Activated naive CD8-positive, alpha-beta T cell treated with anti-CD3 and anti-CD28 coated beads, Interleukin-2, amount 10 ng/mL, durations not matched to agents 7 days and 5 days (primary cell): Measurements from ENCODE around the gene AKR1C3. TPM values are rescaled to one million over a fixed set of nuclear protein-coding genes. Genes with fewer than 3 reads are reported as not detected.
"Not testable (repeated sequence)": the region's sequence is repeated elsewhere in the genome, so short reads cannot be mapped to it uniquely, and the experiment has no call there.

Experiments
- ATAC-seq: fragments of 150-1000 bp; cut with Tn5 transposase; one replicate; pipeline ENCODE4 v1.10.0; 2021; ENCODE audit warnings: low read depth, moderate library complexity
- POLR2A ChIA-PET: fragments of 350-600 bp; sonication (Branson Sonifier 250); formaldehyde crosslinking; loops from one replicate; lab custom pipeline; 2021; ENCODE audit warnings: antibody characterized with exemption; lab: Charles Lee
- DNase-seq: peaks from one replicate; pipeline ENCODE4 v3.0.0; 2021
- H3K27ac Mint-ChIP-seq: one replicate; pipeline ENCODE4 v1.8.0; 2022; ENCODE audit warnings: mild to moderate bottlenecking, mixed read lengths
- H3K27me3 Mint-ChIP-seq: one replicate; pipeline ENCODE4 v1.8.0; 2022; ENCODE audit warnings: mild to moderate bottlenecking, moderate library complexity, mixed read lengths
- H3K36me3 Mint-ChIP-seq: one replicate; pipeline ENCODE4 v1.8.0; 2021; ENCODE audit warnings: mild to moderate bottlenecking, mixed read lengths
- H3K4me1 Mint-ChIP-seq: one replicate; pipeline ENCODE4 v1.8.0; 2021; ENCODE audit warnings: mixed read lengths
- H3K4me3 Mint-ChIP-seq: one replicate; pipeline ENCODE4 v1.8.0; 2022; ENCODE audit warnings: mild to moderate bottlenecking, moderate library complexity, mixed read lengths
- H3K9me3 Mint-ChIP-seq: one replicate; pipeline ENCODE4 v1.8.0; 2021; ENCODE audit warnings: mixed read lengths
- total RNA-seq, 2 experiments: library from RNA; stranded (reverse); gene quantifications; one replicate each; pipeline ENCODE4 v1.2.3, GENCODE V29; 2021

The AKR1C3 gene
- 1 to 10 TPM; 1.8 to 2.0 TPM for total RNA-seq

GRCh38 chr10:5094265-5095205 lies at the start of gene AKR1C3:
AKR1C3 (plus strand) TSS chr10:5094414; CDS start chr10:5094445, 31 bp downstream.
- no peak for DNase-seq
- Mint-ChIP-seq H3K4me1 (peaks cover 9% of the 10 kb centered on the region), H3K27me3 (peaks cover 13% of the 10 kb centered on the region), H3K9me3 (no peaks in the 10 kb centered on the region), H3K4me3 (peak within 1 kb of the TSS; percentile 74), H3K36me3 (no peaks in the 10 kb centered on the region), H3K27ac (no peak within 1 kb of the TSS)
- ATAC-seq: peak; percentile 65
- POLR2A ChIA-PET: no interaction called here

GRCh38 chr10:5045095-5045494 lies 49.1 kb upstream of the AKR1C3 start:
- Mint-ChIP-seq H3K4me3 (no peak overlapping the region), H3K27me3 (peaks cover 3% of the 10 kb centered on the region), H3K36me3 (no peaks in the 10 kb centered on the region), H3K9me3 (no peaks in the 10 kb centered on the region), H3K4me1 (peaks cover 6% of the 10 kb centered on the region), H3K27ac (no peak overlapping the region)
- POLR2A ChIA-PET: no interaction called here
- ATAC-seq: no peak
- no peak for DNase-seq

GRCh38 chr10:5046410-5046809 lies 47.8 kb upstream of the AKR1C3 start:
- Mint-ChIP-seq H3K9me3 (no peaks in the 10 kb centered on the region), H3K27ac (no peak overlapping the region), H3K36me3 (no peaks in the 10 kb centered on the region), H3K27me3 (peaks cover 3% of the 10 kb centered on the region), H3K4me1 (peaks cover 2% of the 10 kb centered on the region), H3K4me3 (no peak overlapping the region)
- no peak for DNase-seq
- POLR2A ChIA-PET: no interaction called here
- ATAC-seq: no peak

- H3K4me3 Mint-ChIP-seq, H3K9me3 Mint-ChIP-seq, DNase-seq, ATAC-seq, POLR2A ChIA-PET, H3K27ac Mint-ChIP-seq, H3K36me3 Mint-ChIP-seq, H3K4me1 Mint-ChIP-seq, H3K27me3 Mint-ChIP-seq: not testable (repeated sequence)
These were observed 47.2 kb upstream of the AKR1C3 start for GRCh38 chr10:5047055-5047454.

GRCh38 chr10:5047912-5048628 lies 46.1 kb upstream of the AKR1C3 start:
- Mint-ChIP-seq H3K9me3 (no peaks in the 10 kb centered on the region), H3K4me1 (no peaks in the 10 kb centered on the region), H3K4me3 (no peak overlapping the region), H3K27ac (no peak overlapping the region), H3K36me3 (peaks cover 1% of the 10 kb centered on the region), H3K27me3 (peaks cover 3% of the 10 kb centered on the region)
- ATAC-seq: no peak
- POLR2A ChIA-PET: no interaction called here
- no peak for DNase-seq

GRCh38 chr10:5052951-5053500 lies 41.2 kb upstream of the AKR1C3 start:
- H3K4me1 Mint-ChIP-seq, H3K9me3 Mint-ChIP-seq, DNase-seq, POLR2A ChIA-PET, H3K27me3 Mint-ChIP-seq, H3K36me3 Mint-ChIP-seq, ATAC-seq, H3K4me3 Mint-ChIP-seq, H3K27ac Mint-ChIP-seq: not testable (repeated sequence)

- H3K9me3 Mint-ChIP-seq, POLR2A ChIA-PET: not testable (repeated sequence)
These were observed 39.4 kb upstream of the AKR1C3 start for GRCh38 chr10:5054831-5055230.

GRCh38 chr10:5059267-5059666 lies 34.9 kb upstream of the AKR1C3 start:
- H3K27ac Mint-ChIP-seq, POLR2A ChIA-PET, H3K27me3 Mint-ChIP-seq, H3K36me3 Mint-ChIP-seq, ATAC-seq, H3K4me1 Mint-ChIP-seq, H3K9me3 Mint-ChIP-seq, DNase-seq, H3K4me3 Mint-ChIP-seq: not testable (repeated sequence)

More at GRCh38 chr10:5054831-5055230, 39.4 kb upstream of the AKR1C3 start:
- not testable (repeated sequence) for H3K4me1 Mint-ChIP-seq, H3K4me3 Mint-ChIP-seq, H3K27me3 Mint-ChIP-seq, H3K36me3 Mint-ChIP-seq, ATAC-seq, H3K27ac Mint-ChIP-seq, DNase-seq

- H3K27ac Mint-ChIP-seq, H3K4me3 Mint-ChIP-seq, H3K27me3 Mint-ChIP-seq, H3K9me3 Mint-ChIP-seq, ATAC-seq, H3K4me1 Mint-ChIP-seq, DNase-seq, POLR2A ChIA-PET, H3K36me3 Mint-ChIP-seq: not testable (repeated sequence)
These were observed 33.4 kb upstream of the AKR1C3 start for GRCh38 chr10:5060791-5061190.

GRCh38 chr10:5064656-5065055 lies 29.6 kb upstream of the AKR1C3 start:
- Mint-ChIP-seq H3K36me3 (no peaks in the 10 kb centered on the region), H3K4me1 (no peaks in the 10 kb centered on the region), H3K9me3 (peaks cover under 1% of the 10 kb centered on the region), H3K4me3 (no peak overlapping the region), H3K27me3 (no peaks in the 10 kb centered on the region), H3K27ac (no peak overlapping the region)
- POLR2A ChIA-PET: no interaction called here
- no peak for DNase-seq
- no peak for ATAC-seq

GRCh38 chr10:5068274-5068984 lies 25.8 kb upstream of the AKR1C3 start:
- DNase-seq: no peak
- Mint-ChIP-seq H3K4me1 (no peaks in the 10 kb centered on the region), H3K36me3 (no peaks in the 10 kb centered on the region), H3K27me3 (no peaks in the 10 kb centered on the region), H3K4me3 (no peak overlapping the region), H3K27ac (no peak overlapping the region), H3K9me3 (peaks cover 3% of the 10 kb centered on the region)
- no peak for ATAC-seq
- POLR2A ChIA-PET: no interaction called here

- ATAC-seq (no peak), DNase-seq (no peak)
- H3K4me3 Mint-ChIP-seq: no peak overlapping the region
- H3K36me3 Mint-ChIP-seq: no peaks in the 10 kb centered on the region
- POLR2A ChIA-PET: no interaction called here
- H3K27ac Mint-ChIP-seq: no peak overlapping the region
- H3K27me3 Mint-ChIP-seq: no peaks in the 10 kb centered on the region
- peaks cover 3% of the 10 kb centered on the region for H3K9me3 Mint-ChIP-seq
- no peaks in the 10 kb centered on the region for H3K4me1 Mint-ChIP-seq
These were observed 23.4 kb upstream of the AKR1C3 start for GRCh38 chr10:5070648-5071410.
